Upper lobe of right lung (tissue), 1 donor: ENCODE data around the gene C11orf52. TPM values are rescaled to one million over a fixed set of nuclear protein-coding genes. Genes with fewer than 3 reads are reported as not detected.
"Not testable (repeated sequence)": the region's sequence is repeated elsewhere in the genome, so short reads cannot be mapped to it uniquely, and the experiment has no call there.

ENCODE experiments used
- ATAC-seq: fragments of 200-7000 bp; cut with Tn5 transposase; one replicate; pipeline ENCODE4 v1.9.1; 2020; ENCODE audit warnings: mild to moderate bottlenecking, moderate library complexity
- DNase-seq: peaks from one replicate; pipeline ENCODE4 v3.0.0-alpha.2; 2020
- H3K27ac ChIP-seq: fragments of 200-600 bp; one replicate; pipeline ENCODE4 v1.8.0; 2022
- H3K27me3 ChIP-seq: fragments of 200-600 bp; one replicate; pipeline ENCODE4 v1.8.0; 2022; ENCODE audit warnings: mild to moderate bottlenecking
- H3K36me3 ChIP-seq: fragments of 200-600 bp; one replicate; pipeline ENCODE4 v1.8.0; 2022
- H3K4me1 ChIP-seq: fragments of 200-600 bp; one replicate; pipeline ENCODE4 v1.8.0; 2022
- H3K4me3 ChIP-seq: fragments of 200-600 bp; one replicate; pipeline ENCODE4 v1.8.0; 2022; ENCODE audit warnings: mild to moderate bottlenecking
- H3K9me3 ChIP-seq: fragments of 200-600 bp; one replicate; pipeline ENCODE4 v1.8.0; 2022
- CTCF ChIP-seq: fragments of 200-600 bp; IDR thresholded peaks from one replicate; pipeline ENCODE4 v1.8.0; 2022; ENCODE audit warnings: antibody characterized with exemption
- intact Hi-C: fragments of 100-400 bp; cut with DNase I; formaldehyde crosslinking; loops from one replicate; pipeline ENCODE4 v1.11.0; 2022
- total RNA-seq: library from RNA; stranded (reverse); fragmentation: NEBNext Ultra II Directional; extraction: Animal tissue kit (Norgen Biotek cat#: 25700); gene quantifications from one replicate; pipeline ENCODE4 v1.2.1, GENCODE V29; 2021
- donor health status: DM: no; HTN: yes; CAD: no; lungs with severe emphysema.

C11orf52 gene
- total RNA-seq, 1 donor from 2014 or later = 9.8 TPM

- intact Hi-C loops = no loop called here
- Histone ChIP-seq H3K4me3 (peak overlapping the region; percentile 73), H3K36me3 (no peaks in the 10 kb centered on the region), H3K27me3 (no peaks in the 10 kb centered on the region), H3K4me1 (peaks cover 7% of the 10 kb centered on the region), H3K9me3 (no peaks in the 10 kb centered on the region), H3K27ac (peak overlapping the region; percentile 95)
- DNase-seq (no peak), ATAC-seq (no peak)
- TF ChIP-seq CTCF = no peak
Observed at GRCh38 chr11:111878385-111878848, 40.3 kb upstream of the C11orf52 start.

GRCh38 chr11:111878849-111879636 lies 39.7 kb upstream of the C11orf52 start, which contains the start of the genes CFAP68 and FDXACB1:
Gene CFAP68 (plus strand): TSS chr11:111879541. CDS start chr11:111879561, 20 bp downstream.
Gene FDXACB1 (minus strand): TSS chr11:111879165. CDS start chr11:111879132, 33 bp downstream.
- Histone ChIP-seq H3K27ac (peak within 1 kb of the TSS; percentile 95), H3K4me3 (peak within 1 kb of the TSS; percentile 73), H3K27me3 (no peaks in the 10 kb centered on the region), H3K36me3 (no peaks in the 10 kb centered on the region), H3K4me1 (peaks cover 7% of the 10 kb centered on the region), H3K9me3 (no peaks in the 10 kb centered on the region)
- TF ChIP-seq CTCF = peak; percentile 95
- intact Hi-C loops = no loop called here
- ATAC-seq = peak; percentile 98
- peak; percentile 97 for DNase-seq

- intact Hi-C loops = no loop called here
- H3K4me3 ChIP-seq = peak overlapping the region; percentile 73
- H3K36me3 ChIP-seq = no peaks in the 10 kb centered on the region
- peaks cover 7% of the 10 kb centered on the region for H3K4me1 ChIP-seq
- ATAC-seq = no peak
- peak overlapping the region; percentile 95 for H3K27ac ChIP-seq
- no peaks in the 10 kb centered on the region for H3K27me3 ChIP-seq
- H3K9me3 ChIP-seq = no peaks in the 10 kb centered on the region
- TF ChIP-seq CTCF = no peak
- DNase-seq = no peak
Observed at GRCh38 chr11:111879637-111879960, 39.1 kb upstream of the C11orf52 start.

DNA sequence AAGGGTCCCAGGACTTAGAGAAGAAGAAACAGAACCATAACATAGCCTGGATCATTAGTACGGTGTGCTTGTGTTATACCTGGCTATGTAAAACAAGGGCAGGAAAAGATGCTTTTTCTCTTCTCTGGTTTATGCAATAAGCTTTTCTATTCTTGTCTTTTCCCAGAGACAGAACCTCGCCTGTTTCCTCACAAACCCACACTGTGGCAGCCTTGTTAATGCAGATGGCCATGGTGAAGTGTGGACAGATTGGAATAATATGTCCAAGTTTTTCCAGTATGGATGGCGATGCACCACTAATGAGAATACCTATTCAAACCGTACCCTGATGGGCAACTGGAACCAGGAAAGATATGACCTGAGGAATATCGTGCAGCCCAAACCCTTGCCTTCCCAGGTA lies 36.5 kb upstream of the C11orf52 start:
- H3K4me3 ChIP-seq = no peak overlapping the region
- no peak for TF ChIP-seq CTCF
- no peak overlapping the region for H3K27ac ChIP-seq
- H3K27me3 ChIP-seq = no peaks in the 10 kb centered on the region
- intact Hi-C loops = no loop called here
- ATAC-seq = no peak
- DNase-seq = no peak
- peaks cover 7% of the 10 kb centered on the region for H3K4me1 ChIP-seq
- no peaks in the 10 kb centered on the region for H3K36me3 ChIP-seq
- no peaks in the 10 kb centered on the region for H3K9me3 ChIP-seq

- H3K4me3 ChIP-seq, ATAC-seq, H3K27me3 ChIP-seq, H3K27ac ChIP-seq, intact Hi-C loops, H3K9me3 ChIP-seq, H3K4me1 ChIP-seq, H3K36me3 ChIP-seq, DNase-seq: not testable (repeated sequence)
Observed at GRCh38 chr11:111885053-111885452, 33.7 kb upstream of the C11orf52 start.

DNA sequence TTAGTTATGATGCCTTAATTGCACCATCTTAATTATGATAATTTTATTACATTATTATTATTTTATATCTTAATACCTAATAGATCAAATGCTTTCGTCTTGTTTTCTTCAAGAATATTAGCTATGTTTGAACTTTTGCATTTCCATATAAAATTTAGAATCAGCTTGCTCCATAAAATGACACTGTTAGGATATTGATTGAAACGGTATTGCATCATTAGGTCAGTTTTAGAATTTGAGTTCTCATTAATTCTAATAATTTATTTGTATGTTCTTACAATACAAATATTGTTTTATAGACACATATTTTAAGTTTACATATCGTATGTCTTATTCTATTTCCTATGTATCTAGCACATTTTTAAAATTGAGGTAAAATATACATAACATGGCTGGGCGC lies 32.7 kb upstream of the C11orf52 start:
- H3K27ac ChIP-seq = no peak overlapping the region
- intact Hi-C loops = no loop called here
- no peak for ATAC-seq

More for the DNA sequence above, 32.7 kb upstream of the C11orf52 start:
- no peak for TF ChIP-seq CTCF
- no peak for DNase-seq
- no peaks in the 10 kb centered on the region for H3K36me3 ChIP-seq
- H3K27me3 ChIP-seq = no peaks in the 10 kb centered on the region
- H3K4me3 ChIP-seq = no peak overlapping the region
- no peaks in the 10 kb centered on the region for H3K9me3 ChIP-seq
- H3K4me1 ChIP-seq = no peaks in the 10 kb centered on the region
